Adipose tissue (tissue), 3 donors: ENCODE measurements around the gene TFPI2. TPM values are rescaled to one million over a fixed set of nuclear protein-coding genes. Genes with fewer than 3 reads are reported as not detected.
"Not testable (repeated sequence)": the region's sequence is repeated elsewhere in the genome, so short reads cannot be mapped to it uniquely, and the experiment has no call there.

Experiments
- H3K27ac ChIP-seq: one replicate; pipeline ENCODE4 v1.5.1; 2013; ENCODE audit warnings: low read depth, low read length
- WGBS, 3 donors: extraction: QIAGEN DNeasy Blood & Tissue Kit; methylation state at CpG; one replicate each; pipeline ENCODE4 v1.1.7; 2013; 5-methylcytosine and 5-hydroxymethylcytosine counted together
- polyA plus RNA-seq, 3 donors: library from polyadenylated mRNA; stranded (reverse); fragments of 200-250 nt; gene quantifications; one replicate each; pipeline ENCODE4 v1.2.3, GENCODE V29; 2013
- donor health status: healthy with polysubstance abuse.
- donor health status: Bipolar disorder and iron deficiency.
- donor health status: healthy.

Gene TFPI2
- 10 to 100 TPM; 13.5 to 77.5 (median 19.8) TPM for polyA plus RNA-seq

DNA sequence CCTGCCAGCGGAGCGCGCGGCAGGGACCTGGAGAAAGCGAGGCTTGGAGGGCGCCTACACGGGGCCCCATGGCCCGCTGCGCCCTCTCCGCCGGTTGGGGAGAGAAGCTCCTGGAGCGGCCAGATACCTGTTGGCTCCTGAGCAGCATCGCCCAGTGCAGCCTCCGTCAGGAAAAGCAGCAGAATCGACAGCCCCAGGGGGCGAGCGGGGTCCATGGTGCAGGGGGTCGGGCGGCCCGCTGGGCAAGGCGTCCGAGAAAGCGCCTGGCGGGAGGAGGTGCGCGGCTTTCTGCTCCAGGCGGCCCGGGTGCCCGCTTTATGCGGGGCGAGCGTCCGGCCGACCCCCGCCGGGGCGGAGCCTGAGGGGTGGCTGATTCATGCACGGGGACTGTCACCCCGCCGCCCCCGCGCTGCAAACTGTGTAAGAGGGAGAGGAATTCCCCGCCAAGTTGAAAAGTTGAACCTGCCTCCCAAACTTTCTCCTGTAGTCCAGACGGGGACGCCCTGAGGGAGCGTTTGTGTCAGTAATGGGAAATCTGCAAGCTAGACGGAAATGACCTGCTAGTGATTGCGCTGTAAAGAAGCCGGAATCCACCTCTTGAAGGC lies at the start of gene TFPI2:
TSS of gene TFPI2 (minus strand) at position 290 of the 605 bp plus-strand sequence. CDS start at position 215, 75 bp downstream.
- WGBS, 3 donors = 1 to 2% (median 1%) methylated on average over 45 to 49 of the region's 49 CpGs

DNA sequence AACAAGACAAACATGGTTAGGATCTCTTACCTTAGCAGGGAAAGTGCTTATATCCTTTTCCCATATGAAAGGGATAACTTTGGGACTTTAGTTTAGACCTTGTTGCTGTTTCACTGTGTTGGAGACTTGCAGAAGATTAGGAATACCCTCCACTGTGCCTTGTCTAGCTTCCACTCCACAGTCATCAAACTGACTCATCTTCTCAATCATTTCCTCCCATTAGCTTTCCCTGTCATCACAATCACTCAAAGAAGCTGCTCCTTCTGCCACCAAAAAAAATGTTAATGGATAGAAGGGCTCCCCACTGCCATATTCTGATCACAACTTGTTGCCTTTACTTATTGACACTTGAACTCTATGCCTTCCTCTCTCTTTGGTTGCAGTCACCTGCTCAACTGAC lies 47.7 kb upstream of the TFPI2 start:
- no peak overlapping the region for H3K27ac ChIP-seq

More for the DNA sequence above, at the start of gene TFPI2:
- no peak within 1 kb of the TSS for H3K27ac ChIP-seq

DNA sequence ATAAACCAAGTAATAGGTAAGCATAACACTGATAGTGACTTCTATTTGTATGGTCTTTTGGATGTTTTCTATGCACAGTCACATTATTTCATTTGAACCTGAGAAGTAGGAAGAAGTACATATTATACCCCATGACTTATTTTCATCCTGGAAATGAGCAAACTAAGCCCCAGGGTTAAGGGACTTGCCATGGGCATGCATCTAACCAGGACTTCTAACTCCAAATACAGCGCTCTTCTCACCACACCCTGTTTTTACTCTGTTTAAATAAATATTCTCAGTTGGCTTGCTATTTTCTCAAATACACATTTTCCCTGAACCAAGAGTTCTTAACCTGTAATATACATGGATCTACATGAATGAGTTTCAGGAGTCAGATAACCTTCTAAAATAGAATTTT lies 47.3 kb upstream of the TFPI2 start:
- WGBS, 3 donors = 86 to 94% (median 94%) methylated on average over 1 of the region's 1 CpG
- no peak overlapping the region for H3K27ac ChIP-seq

DNA sequence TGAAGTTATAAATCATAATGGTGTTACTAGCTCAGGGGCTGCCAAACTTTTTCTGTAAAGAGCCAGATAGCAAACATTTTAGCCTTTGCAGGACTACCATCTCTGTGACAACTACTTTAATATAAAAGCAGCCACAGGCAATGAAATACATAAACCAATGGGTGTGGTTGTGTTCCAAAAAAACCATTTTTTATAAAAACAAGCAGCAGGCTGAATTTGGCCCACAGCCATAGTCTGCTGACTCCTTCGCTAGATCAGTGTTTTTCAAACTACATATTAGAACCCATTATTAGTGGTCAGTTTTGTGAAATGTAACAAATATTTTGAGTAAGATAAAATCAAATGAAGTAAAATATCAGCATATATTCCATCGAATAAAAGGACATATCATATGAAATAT lies 44.5 kb upstream of the TFPI2 start:
- H3K27ac ChIP-seq = no peak overlapping the region
- WGBS, 3 donors = 64 to 75% (median 66%) methylated on average over 2 of the region's 2 CpGs

- 86 to 97% (median 93%) methylated on average over 3 of the region's 3 CpGs for WGBS, 3 donors
- H3K27ac ChIP-seq = no peak overlapping the region
Observed at GRCh38 chr7:93933156-93933555, 42.6 kb upstream of the TFPI2 start.

GRCh38 chr7:93931655-93932054 lies 41.1 kb upstream of the TFPI2 start:
- WGBS, 3 donors = 71 to 79% (median 73%) methylated on average over 3 of the region's 3 CpGs
- H3K27ac ChIP-seq = no peak overlapping the region

DNA sequence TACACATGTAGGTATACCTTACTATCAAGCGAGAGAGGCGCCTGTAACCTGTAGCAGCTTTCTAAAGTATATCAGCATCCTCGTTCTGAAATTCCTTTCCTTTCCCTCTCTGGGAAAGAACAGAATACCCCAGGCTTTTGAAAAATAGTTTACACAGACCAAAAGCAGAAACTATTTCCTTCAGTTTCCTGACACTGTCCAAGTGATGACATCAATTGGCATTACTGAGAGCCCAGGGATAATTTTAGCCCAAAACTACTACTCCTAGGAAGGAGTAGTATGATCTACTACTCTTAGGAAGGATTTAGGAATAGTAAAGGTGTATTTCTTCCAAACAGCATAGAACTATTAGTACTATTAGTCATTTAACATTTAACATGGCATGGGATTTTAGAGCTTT lies 37.0 kb upstream of the TFPI2 start:
- WGBS, 3 donors = 69 to 77% (median 73%) methylated on average over 3 of the region's 3 CpGs
- H3K27ac ChIP-seq = no peak overlapping the region

DNA sequence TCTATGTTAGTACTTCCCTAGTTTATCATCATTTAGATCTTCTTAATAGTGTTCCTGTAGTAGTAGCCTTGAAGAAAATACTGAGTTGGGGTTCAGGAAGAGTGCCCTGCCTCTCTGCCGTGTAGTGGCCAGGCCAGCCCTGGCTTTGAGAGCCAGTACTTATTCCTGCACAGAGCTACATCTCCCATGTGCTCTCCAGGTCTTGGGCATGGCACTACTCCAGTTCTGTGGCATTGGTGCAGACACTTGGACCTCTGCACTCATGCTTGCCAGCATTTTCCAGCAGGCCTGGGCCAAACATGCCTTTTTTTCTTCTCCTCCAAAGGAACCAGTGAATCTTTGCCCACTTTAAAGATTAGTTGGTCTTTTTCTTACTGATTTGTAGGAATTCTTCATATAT lies 36.2 kb upstream of the TFPI2 start:
- 52 to 59% (median 54%) methylated on average over 1 of the region's 1 CpG for WGBS, 3 donors
- H3K27ac ChIP-seq = no peak overlapping the region

GRCh38 chr7:93923942-93924341 lies 33.4 kb upstream of the TFPI2 start:
- no peak overlapping the region for H3K27ac ChIP-seq
- WGBS, 3 donors = 22 to 35% (median 31%) methylated on average over 1 of the region's 1 CpG

DNA sequence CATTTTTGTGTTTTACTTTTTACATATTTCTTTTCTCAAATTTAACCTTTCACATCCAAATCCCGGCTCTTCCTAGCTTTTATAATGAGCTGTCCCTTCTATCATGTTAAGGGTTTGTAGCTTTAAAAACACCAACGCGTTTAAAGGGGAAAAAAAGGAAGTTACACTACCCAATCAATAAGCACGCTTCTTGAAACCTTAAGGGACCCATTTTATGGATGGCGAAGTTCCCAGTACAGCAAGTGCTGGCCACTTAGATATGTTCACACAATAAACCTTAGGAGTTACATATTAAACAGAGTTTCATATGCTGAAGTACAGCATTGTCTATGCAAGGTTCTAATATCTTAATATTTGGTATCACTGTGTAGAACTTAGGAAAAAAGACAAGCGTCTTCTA lies 32.7 kb upstream of the TFPI2 start:
- 17 to 65% (median 19%) methylated on average over 6 of the region's 6 CpGs for WGBS, 3 donors
- no peak overlapping the region for H3K27ac ChIP-seq

DNA sequence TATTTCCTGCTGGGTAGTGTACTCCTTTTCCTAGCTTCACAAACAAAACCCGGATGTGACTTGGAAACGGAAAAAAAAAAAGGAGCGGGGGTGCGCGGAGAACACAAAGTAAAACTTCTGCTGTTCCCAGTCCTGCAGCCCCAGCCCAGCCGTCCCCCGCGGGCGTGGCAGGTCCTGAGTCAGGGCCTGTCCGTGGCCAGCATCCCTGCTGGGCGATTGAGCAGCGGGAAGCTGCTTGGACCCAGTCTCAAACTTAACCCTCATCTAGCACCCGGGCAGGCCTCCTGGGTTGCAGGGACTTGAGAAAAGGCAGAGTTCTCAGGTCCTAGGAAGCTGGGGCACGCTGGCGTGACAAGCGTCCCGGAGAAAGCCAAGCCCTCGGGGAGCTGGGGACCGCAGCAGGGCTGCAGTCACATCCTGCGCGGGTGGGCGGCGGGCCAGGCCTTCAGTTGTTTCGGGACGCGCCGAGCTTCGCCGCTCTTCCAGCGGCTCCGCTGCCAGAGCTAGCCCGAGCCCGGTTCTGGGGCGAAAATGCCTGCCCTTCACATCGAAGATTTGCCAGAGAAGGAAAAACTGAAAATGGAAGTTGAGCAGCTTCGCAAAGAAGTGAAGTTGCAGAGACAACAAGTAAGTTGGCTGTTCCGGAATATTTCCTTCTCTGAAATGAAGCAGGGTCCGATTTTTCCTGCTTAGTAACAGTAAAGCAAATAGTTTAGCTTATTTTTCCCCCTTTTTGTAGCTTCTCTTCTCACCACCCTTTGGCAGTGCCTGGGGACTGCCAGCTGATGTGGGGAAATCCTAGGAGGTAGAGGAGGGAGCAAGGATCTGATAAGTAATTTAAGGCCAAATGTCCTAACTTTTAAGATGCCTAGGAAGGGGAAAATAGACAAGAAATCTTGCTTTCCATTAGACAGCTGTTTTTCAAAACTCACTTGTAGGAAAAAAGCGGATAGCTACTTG lies 31.3 kb upstream of the TFPI2 start, which contains the start of gene GNG11:
TSS of gene GNG11 (plus strand) at position 129 of the 960 bp plus-strand sequence. CDS start at position 532, 403 bp downstream.
- WGBS, 3 donors = 1 to 7% (median 1%) methylated on average over 39 of the region's 39 CpGs
- no peak within 1 kb of the TSS for H3K27ac ChIP-seq

- 29 to 64% (median 35%) methylated on average over 8 of the region's 8 CpGs for WGBS, 3 donors
- H3K27ac ChIP-seq = no peak overlapping the region
Observed at GRCh38 chr7:93921186-93921585, 30.6 kb upstream of the TFPI2 start.

DNA sequence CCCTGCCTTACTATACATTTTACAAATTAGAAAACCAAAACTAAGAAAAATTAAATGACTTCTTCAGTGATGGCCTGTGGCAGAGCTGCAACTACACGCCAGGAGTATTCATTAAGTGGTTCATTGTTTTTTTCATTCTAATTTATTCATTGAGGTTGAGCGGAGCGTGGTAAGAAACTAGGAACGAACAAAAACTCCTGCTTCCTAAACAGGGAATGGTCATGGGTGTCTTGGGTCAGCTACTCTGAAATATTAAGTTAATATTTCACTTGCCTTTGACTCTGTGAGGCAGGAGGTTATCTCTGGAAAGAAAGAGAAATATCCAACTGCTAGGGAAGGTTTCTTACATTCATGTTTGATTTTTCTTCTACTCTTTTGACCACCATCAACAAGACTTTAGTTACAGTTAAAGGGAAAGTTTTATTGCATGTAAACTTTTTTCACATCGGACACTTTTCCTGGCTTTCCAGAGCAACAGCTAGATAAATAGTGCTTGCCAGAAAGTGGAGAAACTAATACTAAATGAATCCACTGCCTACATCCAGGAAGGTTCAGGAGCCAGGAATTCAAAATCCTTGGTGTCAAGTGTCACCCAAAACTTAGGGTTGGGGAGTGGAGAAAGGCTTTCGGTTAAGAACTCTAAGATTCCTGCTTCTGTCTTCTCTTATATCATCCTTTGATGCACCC lies 30.1 kb upstream of the TFPI2 start:
- H3K27ac ChIP-seq = no peak overlapping the region
- WGBS, 3 donors = 48 to 75% (median 54%) methylated on average over 6 of the region's 6 CpGs

GRCh38 chr7:93916315-93916714 lies 25.8 kb upstream of the TFPI2 start:
- WGBS, 3 donors = 71 to 74% (median 72%) methylated on average over 4 of the region's 4 CpGs
- H3K27ac ChIP-seq = not testable (repeated sequence)

GRCh38 chr7:93915888-93916287 lies 25.3 kb upstream of the TFPI2 start:
- H3K27ac ChIP-seq = not testable (repeated sequence)

DNA sequence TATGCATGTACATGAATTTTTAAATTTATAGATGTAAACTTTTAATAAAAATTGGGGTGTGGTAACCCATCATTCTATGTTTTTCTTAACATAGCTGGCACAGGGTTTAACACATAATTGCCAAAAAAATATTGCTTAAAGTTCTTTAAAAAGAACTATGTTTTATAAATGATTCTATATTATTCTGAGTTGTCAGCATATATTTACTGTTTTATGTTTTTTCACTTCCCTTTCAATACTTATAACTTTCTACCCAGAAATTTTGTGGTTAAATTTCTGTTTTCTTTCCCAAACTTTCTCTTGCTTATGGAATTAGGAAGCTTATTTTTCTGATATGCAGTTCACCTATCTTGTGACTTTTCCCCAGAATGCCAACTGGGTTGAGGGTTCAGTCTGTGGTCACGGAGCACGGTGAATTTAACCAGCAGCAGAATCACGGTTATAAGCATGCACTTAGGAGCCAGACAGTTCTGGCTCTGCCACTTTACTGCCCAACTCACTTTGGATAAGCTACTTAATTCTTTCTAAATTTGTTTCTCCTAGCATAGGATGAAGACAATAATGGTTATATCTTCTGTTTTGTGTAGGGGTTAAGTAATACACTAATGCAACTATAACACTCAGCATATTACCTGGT lies 24.8 kb upstream of the TFPI2 start:
- 38 to 86% (median 67%) methylated on average over 2 to 3 of the region's 3 CpGs for WGBS, 3 donors
- not testable (repeated sequence) for H3K27ac ChIP-seq

DNA sequence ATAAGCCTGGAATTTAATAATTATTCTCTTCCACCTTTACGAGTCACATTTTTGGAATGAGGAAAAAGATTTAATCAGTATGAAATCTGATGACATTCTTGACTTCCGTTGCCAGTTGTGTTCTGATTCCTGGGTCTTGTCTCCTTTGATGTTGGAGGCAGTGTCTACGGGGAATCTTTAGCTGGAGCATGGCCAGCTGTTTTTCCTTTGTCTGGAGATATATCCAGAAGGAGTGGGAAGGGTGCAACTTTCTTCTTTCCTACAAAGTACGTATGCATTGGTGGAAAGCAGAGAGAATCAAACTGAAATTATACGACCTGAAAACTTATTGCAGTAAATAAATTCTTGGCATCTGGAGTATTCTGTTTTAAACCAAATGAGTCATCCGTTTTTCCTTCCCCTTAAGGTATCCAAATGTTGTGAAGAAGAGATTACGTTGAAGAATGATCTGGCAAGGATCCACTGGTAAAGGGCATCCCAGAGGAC lies 24.1 kb upstream of the TFPI2 start:
- no peak overlapping the region for H3K27ac ChIP-seq
- 33 to 51% (median 39%) methylated on average over 7 of the region's 7 CpGs for WGBS, 3 donors

DNA sequence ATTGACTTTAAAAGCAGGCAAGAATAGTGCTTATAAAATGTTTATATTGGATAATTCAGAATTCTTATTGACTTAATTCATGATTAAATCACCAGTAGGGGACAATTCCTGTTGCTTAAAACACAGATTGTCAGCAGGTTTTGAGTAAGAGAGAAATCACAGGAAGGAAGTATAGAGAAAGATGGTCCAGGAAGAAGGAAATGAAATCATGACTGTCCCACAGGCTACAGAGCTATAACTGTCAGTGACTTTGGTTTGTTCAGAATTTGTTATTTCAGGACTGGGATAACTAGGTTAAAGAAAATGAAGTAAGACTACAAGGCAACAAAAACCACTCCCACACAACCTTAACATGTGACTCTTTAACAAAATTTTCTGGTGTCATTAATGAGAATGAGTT lies 22.6 kb upstream of the TFPI2 start:
- H3K27ac ChIP-seq = no peak overlapping the region

- H3K27ac ChIP-seq = not testable (repeated sequence)
Observed at GRCh38 chr7:93911661-93912060, 21.1 kb upstream of the TFPI2 start.
